ENCODE results near the gene TOX2.

GRCh38 chr20:43919686-43920403 is 5.2 kb downstream of the TOX2 start:
- TF ChIP-seq CTCF (conservative IDR thresholded peaks at IDR 0.05; ENCODE audit: low read depth, low read length): no peak
- TF ChIP-seq POLR2A (IDR thresholded peaks at IDR 0.05; ENCODE audit: low read depth, low read length): no peak
- TF ChIP-seq MAZ (IDR thresholded peaks at IDR 0.05; ENCODE audit: borderline replicate concordance, low read depth, low read length): no peak
- TF ChIP-seq, protein P1, sequence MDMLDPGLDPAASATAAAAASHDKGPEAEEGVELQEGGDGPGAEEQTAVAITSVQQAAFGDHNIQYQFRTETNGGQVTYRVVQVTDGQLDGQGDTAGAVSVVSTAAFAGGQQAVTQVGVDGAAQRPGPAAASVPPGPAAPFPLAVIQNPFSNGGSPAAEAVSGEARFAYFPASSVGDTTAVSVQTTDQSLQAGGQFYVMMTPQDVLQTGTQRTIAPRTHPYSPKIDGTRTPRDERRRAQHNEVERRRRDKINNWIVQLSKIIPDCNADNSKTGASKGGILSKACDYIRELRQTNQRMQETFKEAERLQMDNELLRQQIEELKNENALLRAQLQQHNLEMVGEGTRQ (IDR thresholded peaks at IDR 0.05; ENCODE audit: low read depth, low read length): no peak
- no peak for TF ChIP-seq RAD21 (IDR thresholded peaks at IDR 0.05; ENCODE audit: low read length)
- no peak for TF ChIP-seq RCOR1 (IDR thresholded peaks at IDR 0.05; ENCODE audit: insufficient replicate concordance, low read length)
- TF ChIP-seq CEBPB (IDR thresholded peaks at IDR 0.05; ENCODE audit: low read depth, low read length): no peak
- TF ChIP-seq FOS (IDR thresholded peaks at IDR 0.05; ENCODE audit: low read depth, low read length): no peak
- no peak for TF ChIP-seq SMC3 (IDR thresholded peaks at IDR 0.05; ENCODE audit: low read depth, low read length)
- TF ChIP-seq MXI1 (IDR thresholded peaks at IDR 0.05; ENCODE audit: borderline replicate concordance, low read depth, low read length): no peak
- no peak for TF ChIP-seq NFE2L2 (IDR thresholded peaks at IDR 0.05; ENCODE audit: low read depth, low read length)
- no peak for TF ChIP-seq MAFK (IDR thresholded peaks at IDR 0.05; ENCODE audit: low read depth, low read length)
- TF ChIP-seq RFX5 (IDR thresholded peaks at IDR 0.05; ENCODE audit: low read depth, low read length): no peak
- TF ChIP-seq CHD1 (IDR thresholded peaks at IDR 0.05; ENCODE audit: low read depth, low read length): no peak

All from IMR-90 (cell line).